Urinary bladder (tissue), 4 donors: Measurements from ENCODE around the gene KAT2A. TPM values are rescaled to one million over a fixed set of nuclear protein-coding genes. Genes with fewer than 3 reads are reported as not detected.

Source experiments
- DNase-seq: peaks from one replicate; pipeline ENCODE4 v3.0.0-alpha.2; 2015; ENCODE audit errors: extremely low spot score
- H3K27ac ChIP-seq: one replicate; pipeline ENCODE4 v1.5.1; 2013; ENCODE audit warnings: low read depth, mild to moderate bottlenecking, moderate library complexity
- H3K36me3 ChIP-seq: one replicate; pipeline ENCODE4 v1.6.1; 2013; ENCODE audit warnings: mild to moderate bottlenecking, moderate library complexity; ENCODE audit not compliant: insufficient read depth
- H3K4me1 ChIP-seq: one replicate; pipeline ENCODE4 v1.6.1; 2013; ENCODE audit warnings: mild to moderate bottlenecking, moderate library complexity; ENCODE audit not compliant: insufficient read depth
- H3K4me3 ChIP-seq: one replicate; pipeline ENCODE4 v1.5.1; 2013; ENCODE audit warnings: low read depth, low read length
- WGBS: extraction: QIAGEN DNeasy Blood & Tissue Kit; methylation state at CpG from one replicate; pipeline ENCODE4 v1.1.7; 2013; 5-methylcytosine and 5-hydroxymethylcytosine counted together
- polyA plus RNA-seq: library from polyadenylated mRNA; stranded (reverse); fragments of 200-250 nt; gene quantifications from one replicate; pipeline ENCODE4 v1.2.3, GENCODE V29; 2013
- total RNA-seq: library from RNA; depleted of rRNA; stranded (reverse); fragments of >200 nt; gene quantifications from one replicate; pipeline ENCODE4 v1.2.3, GENCODE V29; 2014
- donor health status: healthy with polysubstance abuse.
- donor health status: healthy.

Gene KAT2A
- total and polyA plus RNA-seq, 2 donors = 14.1 to 44.3 TPM

- 35% methylated on average over 14 of the region's 14 CpGs for whole genome bisulfite sequencing
- DNase-seq = no peak
- no peak overlapping the region for H3K4me3 ChIP-seq
- H3K4me1 ChIP-seq = no peaks in the 10 kb centered on the region
- no peaks in the 10 kb centered on the region for H3K36me3 ChIP-seq
- no peak overlapping the region for H3K27ac ChIP-seq
Observed at GRCh38 chr17:42101513-42102292, 19.5 kb downstream of the KAT2A start.

- Histone ChIP-seq H3K4me3 (no peak overlapping the region), H3K27ac (no peak overlapping the region), H3K36me3 (no peaks in the 10 kb centered on the region), H3K4me1 (no peaks in the 10 kb centered on the region)
- 56% methylated on average over 14 of the region's 14 CpGs for WGBS
- no peak for DNase-seq
Observed at GRCh38 chr17:42098730-42099399, 22.3 kb downstream of the KAT2A start.

DNA sequence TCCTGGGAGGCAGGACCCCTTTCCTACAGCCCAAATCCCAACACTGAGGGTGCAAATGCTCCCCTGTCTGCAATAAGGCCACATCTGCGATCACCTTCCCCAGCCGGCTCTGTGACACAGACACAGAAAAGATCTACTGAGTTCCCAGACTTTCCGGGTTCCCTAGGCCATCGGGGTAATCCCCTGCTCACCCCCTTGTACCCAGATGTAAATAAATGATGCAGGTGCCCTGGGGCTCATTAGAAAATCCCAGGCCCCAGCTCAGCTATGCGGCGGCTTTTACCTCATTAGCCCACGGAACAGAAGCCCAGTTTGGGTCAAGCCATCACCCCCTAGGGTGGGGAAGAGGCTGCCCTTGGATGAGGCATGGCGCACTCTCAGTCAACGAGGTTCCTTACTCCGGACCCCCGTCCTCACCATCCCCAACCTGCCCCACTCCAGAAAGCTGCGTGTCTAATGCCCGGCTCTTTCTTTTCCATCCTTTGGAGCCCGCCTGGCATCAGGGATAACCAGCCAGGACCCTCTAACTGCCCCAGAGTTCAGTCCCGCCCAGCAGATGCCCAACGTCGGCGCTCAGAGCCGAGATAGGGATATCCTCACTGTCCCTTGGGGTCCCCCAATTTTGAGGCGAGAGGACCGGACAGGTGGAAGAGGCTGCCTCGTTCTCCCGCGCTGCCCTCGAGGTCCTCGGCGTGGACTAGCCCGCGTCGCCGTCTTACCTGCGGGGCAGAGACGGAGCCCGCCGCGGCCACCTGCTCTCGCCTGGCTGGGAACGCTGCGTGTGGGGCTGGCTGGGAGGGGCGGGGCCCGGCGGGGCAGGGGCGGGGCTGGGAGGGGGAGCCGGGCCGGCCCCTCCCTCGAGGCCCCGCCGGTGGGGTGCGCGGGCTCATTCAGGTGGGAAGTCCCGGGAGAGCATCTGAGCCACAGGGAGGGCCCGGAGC lies 23.2 kb downstream of the KAT2A start, which contains the start of gene ZNF385C:
Gene ZNF385C, minus strand, starts transcription at position 783 of the 941 bp plus-strand sequence. CDS start 35,417 bp downstream, outside the sequence.
- no peak for DNase-seq
- WGBS = 6% methylated on average over 52 of the region's 52 CpGs
- Histone ChIP-seq H3K4me1 (no peaks in the 10 kb centered on the region), H3K36me3 (no peaks in the 10 kb centered on the region), H3K27ac (no peak within 1 kb of the TSS), H3K4me3 (no peak within 1 kb of the TSS)

GRCh38 chr17:42096360-42097111 lies 24.6 kb downstream of the KAT2A start:
- Histone ChIP-seq H3K36me3 (no peaks in the 10 kb centered on the region), H3K4me3 (no peak overlapping the region), H3K4me1 (no peaks in the 10 kb centered on the region), H3K27ac (no peak overlapping the region)
- no peak for DNase-seq
- 53% methylated on average over 8 of the region's 8 CpGs for WGBS

GRCh38 chr17:42094375-42095069 lies 26.6 kb downstream of the KAT2A start:
- WGBS = 83% methylated on average over 12 of the region's 12 CpGs
- no peak overlapping the region for H3K4me3 ChIP-seq
- no peaks in the 10 kb centered on the region for H3K36me3 ChIP-seq

GRCh38 chr17:42092939-42093338 lies 28.2 kb downstream of the KAT2A start:
- 56% methylated on average over 6 of the region's 6 CpGs for WGBS
- no peaks in the 10 kb centered on the region for H3K36me3 ChIP-seq

More at GRCh38 chr17:42094375-42095069, 26.6 kb downstream of the KAT2A start:
- Histone ChIP-seq H3K4me1 (no peaks in the 10 kb centered on the region), H3K27ac (no peak overlapping the region)
- DNase-seq = no peak

GRCh38 chr17:42090964-42091790 lies 30.0 kb downstream of the KAT2A start:
- Histone ChIP-seq H3K36me3 (no peaks in the 10 kb centered on the region), H3K4me3 (no peak overlapping the region), H3K27ac (no peak overlapping the region), H3K4me1 (no peaks in the 10 kb centered on the region)
- WGBS = 82% methylated on average over 8 of the region's 8 CpGs
- no peak for DNase-seq

More at GRCh38 chr17:42092939-42093338, 28.2 kb downstream of the KAT2A start:
- Histone ChIP-seq H3K27ac (no peak overlapping the region), H3K4me3 (no peak overlapping the region), H3K4me1 (no peaks in the 10 kb centered on the region)
- no peak for DNase-seq

DNA sequence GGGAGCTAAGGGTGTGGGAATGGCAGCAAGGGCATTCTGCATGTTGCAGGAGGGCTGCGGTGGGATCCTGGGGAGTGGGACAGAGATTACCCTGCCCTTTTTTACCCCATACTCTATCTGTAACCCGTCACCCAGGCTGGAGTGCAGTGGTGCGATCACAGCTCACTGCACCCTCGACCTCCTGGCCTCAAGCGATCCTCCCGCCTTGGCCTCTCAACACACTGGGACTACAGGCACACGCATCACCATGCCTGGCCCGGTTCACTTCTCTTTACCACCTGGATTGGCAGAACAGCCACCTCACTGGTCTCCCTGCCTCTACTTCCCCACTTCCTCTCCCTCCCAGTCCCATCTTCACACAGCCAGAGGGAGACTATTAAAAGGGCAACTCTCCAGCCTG lies 32.4 kb downstream of the KAT2A start:
- no peaks in the 10 kb centered on the region for H3K4me1 ChIP-seq
- WGBS = 89% methylated on average over 8 of the region's 8 CpGs
- no peaks in the 10 kb centered on the region for H3K36me3 ChIP-seq
- no peak for DNase-seq
- no peak overlapping the region for H3K27ac ChIP-seq
- H3K4me3 ChIP-seq = no peak overlapping the region

DNA sequence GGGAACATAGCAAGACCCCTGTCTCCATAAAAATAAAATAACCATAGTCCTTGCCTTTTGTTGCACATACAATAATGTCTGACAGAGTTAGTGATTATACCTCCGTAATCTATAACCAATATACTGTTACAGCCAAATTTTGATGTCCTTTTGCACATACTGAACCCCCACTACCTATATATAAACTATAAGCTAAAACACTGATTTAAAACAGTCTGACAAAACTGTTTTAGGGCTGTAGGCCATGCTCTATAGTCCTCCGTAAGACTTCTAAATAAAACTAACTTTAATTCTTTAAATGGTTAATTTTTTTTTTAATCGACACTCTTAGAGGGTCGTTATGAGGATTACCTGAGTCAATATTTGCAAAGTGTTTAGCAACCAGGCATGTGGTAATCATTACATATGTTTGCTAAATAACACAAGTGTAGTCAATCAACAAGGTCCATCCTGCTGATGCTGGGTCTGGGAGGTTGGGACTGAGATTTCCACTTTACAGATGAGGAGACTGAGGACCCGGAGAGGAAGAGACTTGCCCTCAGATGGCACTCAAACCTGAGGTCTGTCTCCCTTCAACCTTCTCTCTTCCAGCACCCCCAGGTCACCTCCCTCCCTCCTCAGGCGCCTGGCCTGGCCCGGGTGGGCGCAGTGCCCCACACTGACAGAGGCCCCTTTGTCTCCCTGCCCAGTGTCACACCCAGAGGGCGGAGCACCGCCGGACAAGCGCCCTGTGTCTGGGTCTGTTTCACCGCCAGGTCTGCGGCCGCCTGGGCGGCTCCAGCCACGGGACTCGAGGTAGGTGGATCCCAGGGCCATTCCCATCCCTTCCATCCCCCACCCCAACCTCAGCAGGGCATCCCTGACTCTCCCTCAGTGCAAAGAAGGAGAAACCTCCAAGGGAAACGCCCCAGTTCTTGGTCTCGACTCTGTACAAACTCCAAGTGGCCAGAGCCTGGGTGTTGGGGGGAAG lies 33.1 kb downstream of the KAT2A start:
- DNase-seq = no peak
- Histone ChIP-seq H3K36me3 (no peaks in the 10 kb centered on the region), H3K27ac (no peak overlapping the region), H3K4me3 (no peak overlapping the region), H3K4me1 (no peaks in the 10 kb centered on the region)
- 57% methylated on average over 20 of the region's 20 CpGs for WGBS

- no peak overlapping the region for H3K27ac ChIP-seq
- H3K4me1 ChIP-seq = no peaks in the 10 kb centered on the region
- 61% methylated on average over 7 of the region's 7 CpGs for WGBS
- no peak overlapping the region for H3K4me3 ChIP-seq
- no peaks in the 10 kb centered on the region for H3K36me3 ChIP-seq
- DNase-seq = no peak
Observed at GRCh38 chr17:42087042-42087701, 34.0 kb downstream of the KAT2A start.
